Fibroblast of skin of back (primary cell): ENCODE results near the gene BNIP1.

ENCODE experiments used
- DNase-seq: peaks from one replicate; pipeline ENCODE4 v3.0.0-alpha.2; 2013

Gene BNIP1

DNA sequence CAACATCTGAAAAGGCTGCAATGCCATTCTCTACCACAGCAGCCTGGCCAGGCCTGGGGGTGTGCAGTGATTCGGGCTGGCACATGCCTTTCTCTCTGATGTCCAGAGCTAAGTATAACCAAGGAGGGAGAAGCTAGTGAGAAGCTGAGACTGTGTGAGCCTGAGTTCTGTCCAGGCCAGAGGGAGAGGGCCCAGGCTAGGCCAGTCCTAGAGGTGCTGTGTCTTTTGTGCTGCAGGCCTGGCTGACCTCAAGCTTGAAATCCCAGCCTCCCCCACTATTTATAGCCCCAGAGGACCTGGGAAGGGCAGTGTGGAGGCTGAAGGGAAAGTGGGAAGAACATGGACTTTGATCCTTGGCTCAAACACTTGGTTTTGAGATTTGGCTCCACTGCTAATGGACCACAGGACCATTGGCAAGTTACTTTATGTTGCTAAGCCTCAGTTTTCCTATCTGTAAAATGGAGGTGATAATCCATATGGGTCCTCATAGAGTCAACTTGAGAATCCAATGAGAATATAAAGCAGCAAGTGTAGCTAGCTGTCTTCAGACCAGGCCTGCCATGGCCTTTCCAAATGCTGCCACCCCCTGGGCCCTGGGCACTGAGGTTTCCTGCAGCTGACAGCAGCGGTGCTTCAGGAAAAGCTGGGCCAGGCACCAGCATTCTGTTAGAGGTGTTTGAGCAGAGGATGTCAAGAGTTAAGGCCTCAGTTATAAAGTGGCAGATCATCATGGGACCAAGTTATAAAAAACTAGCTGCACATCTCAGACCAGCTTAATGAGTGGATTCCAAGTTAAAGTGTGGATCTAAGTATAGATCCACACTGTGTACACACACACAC lies 21.1 kb downstream of the BNIP1 start:
- DNase-seq: no peak

GRCh38 chr5:173172166-173172565 lies 27.8 kb downstream of the BNIP1 start:
- no peak for DNase-seq

DNA sequence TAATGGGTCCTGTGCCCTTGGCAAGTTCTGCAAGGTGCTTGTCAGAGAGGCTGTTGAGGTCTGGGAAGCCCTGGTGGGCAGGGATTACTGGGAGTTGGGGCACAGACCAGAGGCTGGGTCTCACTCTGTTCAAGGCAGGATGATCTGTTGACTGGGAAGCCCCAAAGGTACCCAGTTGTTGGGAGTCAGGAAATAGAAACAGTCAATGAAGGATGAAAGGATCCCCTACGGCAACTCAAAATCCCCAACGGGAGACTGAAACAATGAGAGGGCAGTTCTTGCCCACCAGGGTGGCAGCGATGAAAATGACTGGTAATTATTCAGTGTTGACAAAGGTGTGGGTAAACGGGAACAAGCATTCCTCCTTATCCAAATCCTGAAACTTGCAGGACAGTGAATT lies 31.2 kb downstream of the BNIP1 start:
- DNase-seq: no peak

DNA sequence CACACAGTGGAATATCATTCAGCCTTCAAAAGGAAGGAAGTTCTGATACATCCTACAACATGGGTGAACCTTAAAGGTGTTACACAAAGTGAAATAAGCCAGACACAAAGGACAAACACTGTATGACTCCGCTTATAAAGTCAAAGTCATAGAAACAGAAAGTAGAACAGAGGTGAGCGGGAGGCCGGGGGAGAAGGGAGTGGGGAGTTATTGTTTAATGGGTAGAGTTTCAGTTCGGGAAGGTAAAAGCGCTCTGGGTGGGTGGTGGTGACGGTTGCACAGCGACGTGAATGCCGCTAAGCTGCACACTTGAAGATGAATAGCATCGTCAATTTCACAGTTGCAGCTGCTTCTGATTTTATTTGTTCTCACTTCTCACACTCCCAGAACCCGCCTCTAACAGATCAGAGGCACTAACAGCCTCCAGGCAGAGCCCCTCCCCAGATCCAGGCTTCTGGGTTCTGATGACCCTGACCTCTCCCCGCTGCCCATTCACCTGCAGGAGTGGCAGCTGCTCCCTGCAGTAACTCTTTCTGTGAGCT lies 34.1 kb downstream of the BNIP1 start:
- no peak for DNase-seq

DNA sequence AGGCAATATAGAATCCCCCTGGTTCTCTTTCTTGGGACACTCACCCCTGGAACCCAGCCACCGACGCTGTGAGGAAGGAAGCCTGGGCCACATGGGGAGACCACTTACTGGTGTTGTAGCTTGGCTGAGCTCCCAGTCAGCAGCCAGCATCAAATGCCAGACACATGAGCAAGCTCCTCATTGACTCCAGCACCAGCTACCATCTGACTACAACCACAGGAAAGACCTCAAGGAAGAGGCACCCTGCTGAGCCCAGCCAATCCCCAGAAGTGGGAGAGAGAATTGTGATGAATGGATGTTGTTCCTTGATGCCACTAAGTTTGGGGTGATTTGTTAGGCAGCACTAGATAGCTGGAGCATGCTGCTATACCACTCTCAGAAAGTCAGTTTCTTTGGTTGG lies 36.0 kb downstream of the BNIP1 start:
- DNase-seq: peak; percentile 50

GRCh38 chr5:173187054-173187743 lies 42.9 kb downstream of the BNIP1 start:
- DNase-seq: no peak

DNA sequence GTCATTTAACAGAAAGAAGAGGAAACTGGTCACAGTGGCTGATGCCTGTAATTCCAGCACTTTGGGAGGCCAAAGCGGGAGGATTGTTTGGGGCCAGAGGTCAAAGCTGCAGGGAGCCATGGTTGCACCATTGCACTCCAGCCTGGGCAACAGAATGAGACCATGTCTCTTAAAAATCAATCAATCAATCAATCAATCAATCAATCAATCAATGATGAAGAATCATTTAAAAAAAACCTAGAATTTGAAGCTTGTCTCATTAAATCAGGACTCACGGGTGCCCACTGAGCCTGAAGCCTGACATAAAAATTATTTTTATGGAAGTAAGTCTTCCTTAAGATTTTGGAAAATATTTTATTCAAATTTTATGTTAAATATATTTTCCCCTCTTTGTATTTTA lies 43.9 kb downstream of the BNIP1 start:
- DNase-seq: no peak

DNA sequence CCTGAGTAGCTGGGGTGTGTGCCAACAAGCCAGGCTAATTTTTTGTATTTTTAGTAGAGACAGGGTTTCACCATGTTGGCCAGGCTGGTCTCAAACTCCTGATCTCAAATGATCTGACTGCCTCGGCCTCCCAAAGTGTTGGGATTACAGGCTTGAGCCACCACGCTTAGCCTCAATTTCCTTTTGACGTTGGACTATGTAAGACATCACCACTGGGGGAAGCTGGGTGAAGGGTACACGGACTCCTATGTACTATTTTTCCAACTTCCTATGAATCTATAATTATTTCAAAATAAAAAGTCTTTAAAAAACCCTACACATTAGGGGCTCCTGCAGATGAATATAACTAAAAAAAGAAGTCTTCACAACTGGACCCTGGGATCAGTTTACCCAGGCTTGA lies 46.7 kb downstream of the BNIP1 start:
- DNase-seq: no peak

GRCh38 chr5:173191561-173191960 lies 47.2 kb downstream of the BNIP1 start:
- DNase-seq: no peak

DNA sequence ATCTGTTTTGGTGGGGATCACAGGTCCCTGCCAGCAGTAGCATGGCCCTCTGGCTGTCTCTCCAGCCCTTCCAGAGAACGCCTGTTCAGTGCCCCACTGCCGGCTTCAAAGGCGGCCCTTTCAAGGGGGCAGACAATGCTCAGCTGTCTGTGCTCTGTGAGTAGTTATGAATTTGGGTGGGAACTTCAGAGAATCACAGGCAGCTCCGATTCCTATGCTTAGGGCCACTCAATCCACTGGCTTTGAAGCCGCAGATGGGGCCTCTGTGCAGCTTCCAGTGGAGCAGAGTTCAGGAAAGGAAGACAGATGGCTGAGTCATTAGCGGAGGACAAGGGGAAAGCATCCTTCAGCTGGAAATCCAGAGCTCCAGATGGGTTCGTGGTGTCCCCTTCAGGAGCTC lies 48.2 kb downstream of the BNIP1 start:
- DNase-seq: no peak

DNA sequence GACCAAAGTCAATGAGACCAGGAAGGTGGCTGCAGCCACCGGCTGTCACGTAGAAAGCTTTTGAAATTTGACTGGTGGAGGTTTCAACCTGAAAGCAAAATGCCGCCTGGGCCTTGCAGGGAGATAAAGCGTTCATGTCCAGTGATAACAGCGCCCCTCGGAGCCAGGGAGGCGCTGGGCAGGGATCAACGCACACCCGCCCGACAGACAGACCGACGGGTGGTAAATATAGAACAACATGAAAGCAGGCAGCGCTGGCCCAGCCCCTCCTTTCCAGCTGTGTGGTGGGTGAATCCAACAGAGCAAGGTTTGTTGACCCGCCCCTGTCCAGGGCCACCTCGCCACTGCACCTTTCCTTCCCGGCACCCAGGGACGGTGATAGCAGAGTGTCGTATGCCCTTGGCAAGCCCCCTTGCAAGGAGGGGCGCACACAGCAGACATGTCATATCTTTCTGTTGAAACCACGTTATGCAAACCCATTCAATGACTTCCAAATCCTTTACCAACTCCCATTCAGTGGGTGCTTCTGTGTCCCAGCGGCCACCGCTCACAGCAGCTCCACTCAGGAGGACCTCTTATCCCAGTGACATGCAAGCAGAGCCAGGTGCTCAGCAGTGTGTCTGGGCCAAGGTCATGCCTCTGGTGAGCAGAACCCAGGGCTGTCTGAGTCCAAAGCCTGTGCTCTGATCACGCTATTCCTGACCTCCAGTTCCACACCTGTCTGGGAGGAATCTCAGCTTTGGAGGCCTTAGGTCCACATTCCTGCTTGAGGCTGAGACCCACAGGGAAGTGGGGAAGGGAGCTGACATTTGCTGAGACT lies 52.0 kb downstream of the BNIP1 start:
- no peak for DNase-seq

DNA sequence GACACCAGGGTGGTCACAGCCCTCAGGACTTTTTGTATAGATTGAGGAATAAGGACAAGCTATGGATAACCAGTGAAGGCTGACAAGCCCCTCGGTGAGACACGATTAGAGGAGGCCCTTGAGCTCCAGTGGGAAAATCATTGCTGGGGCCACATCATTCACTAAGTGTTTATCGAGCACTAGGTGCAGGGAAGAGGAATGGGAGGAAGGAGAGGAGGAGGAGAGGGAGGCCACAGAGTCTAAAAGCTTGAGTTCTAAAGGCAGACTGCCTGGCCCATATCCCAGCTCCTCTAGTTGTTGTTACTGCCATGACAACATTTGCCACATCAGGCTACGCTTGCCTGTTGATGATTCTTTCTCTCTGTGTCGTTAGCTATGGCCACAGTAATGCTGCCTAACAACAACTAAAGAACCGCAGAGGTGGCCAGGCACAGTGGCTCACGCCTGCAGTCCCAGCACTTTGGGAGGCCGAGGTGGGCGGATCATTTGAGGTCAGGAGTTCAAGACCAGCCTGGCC lies 53.1 kb downstream of the BNIP1 start:
- DNase-seq: no peak

DNA sequence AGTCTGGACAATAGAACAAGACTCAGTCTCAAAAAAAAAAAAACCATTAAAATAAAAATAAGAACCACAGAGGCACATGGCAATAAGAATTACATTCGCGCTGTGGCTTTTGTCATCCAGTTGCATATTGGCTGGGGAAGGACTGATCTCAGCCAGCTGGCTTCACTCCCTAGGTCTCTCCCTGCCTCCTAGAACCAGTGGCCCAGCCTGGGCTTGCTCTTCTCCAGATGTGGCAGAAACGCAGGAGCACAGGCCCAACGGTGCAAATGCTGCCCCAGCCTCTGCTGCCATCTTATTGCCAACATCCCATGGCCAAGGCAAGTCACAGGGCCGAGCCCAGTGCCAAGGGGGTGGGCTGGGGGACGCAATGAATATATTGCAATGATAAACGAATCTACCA lies 53.7 kb downstream of the BNIP1 start:
- no peak for DNase-seq

- no peak for DNase-seq
Measured at GRCh38 chr5:173200356-173200755, 56.0 kb downstream of the BNIP1 start.

GRCh38 chr5:173201636-173202265 lies 57.4 kb downstream of the BNIP1 start:
- DNase-seq: peak; percentile 83

GRCh38 chr5:173202266-173202875 lies 58.0 kb downstream of the BNIP1 start:
- no peak for DNase-seq

- DNase-seq: peak; percentile 34
Measured at GRCh38 chr5:173204185-173204979, 60.1 kb downstream of the BNIP1 start.

- no peak for DNase-seq
Measured at GRCh38 chr5:173205916-173206315, 61.6 kb downstream of the BNIP1 start.

- no peak for DNase-seq
Measured at GRCh38 chr5:173208296-173208695, 64.0 kb downstream of the BNIP1 start.

DNA sequence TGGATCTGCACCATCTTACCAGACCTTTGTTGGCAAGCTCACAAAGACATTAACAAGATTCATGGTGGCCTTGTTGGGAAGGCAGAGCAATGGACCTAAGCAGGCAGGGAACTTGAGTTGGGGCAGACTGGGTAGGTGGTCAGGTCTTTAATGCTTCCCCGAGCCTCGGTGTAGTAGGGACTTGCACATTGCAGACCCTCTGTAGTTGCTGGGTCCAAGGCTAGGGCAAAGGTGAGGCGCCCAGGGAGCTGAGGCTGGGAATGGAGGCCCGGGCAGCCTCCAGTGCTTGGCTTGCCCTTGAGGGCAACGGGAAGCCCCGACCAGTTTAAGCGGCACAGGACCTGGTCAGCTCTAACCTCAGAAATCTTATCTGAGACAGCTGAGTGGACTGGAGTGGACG lies 66.5 kb downstream of the BNIP1 start:
- no peak for DNase-seq

DNA sequence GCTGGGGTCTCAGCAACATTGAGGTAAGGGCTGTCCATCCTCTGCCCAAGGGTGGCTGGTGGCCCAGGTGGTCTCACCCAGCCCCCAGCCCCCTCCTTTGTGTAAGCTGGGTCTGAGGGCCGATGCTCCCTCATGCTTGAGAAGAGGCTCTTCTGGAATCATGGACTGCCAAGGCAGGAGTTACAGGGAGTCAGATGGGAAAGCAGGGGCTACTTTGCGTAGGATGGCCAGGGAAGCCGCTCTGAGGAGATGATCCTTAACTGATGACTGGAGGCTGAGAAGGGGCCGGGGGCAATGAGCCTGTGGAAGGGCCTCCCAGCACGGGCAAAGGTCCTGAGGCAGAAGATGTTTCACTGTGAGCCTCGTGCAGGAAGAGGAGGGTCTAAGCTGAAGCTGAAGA lies 67.0 kb downstream of the BNIP1 start:
- no peak for DNase-seq
